SK-N-SH (cell line): ENCODE measurements around the gene SV2B. TPM values are rescaled to one million over a fixed set of nuclear protein-coding genes. Genes with fewer than 3 reads are reported as not detected.

ENCODE experiments used
- CTCF ChIA-PET: fragments of 300-600, 350-600 bp; formaldehyde crosslinking; extraction: SDS; loops from one replicate; lab custom pipeline; 2021; lab: Yijun Ruan, JAX
- POLR2A ChIA-PET: fragments of 350-600 bp; sonication (Branson Sonifier 250); formaldehyde crosslinking; extraction: SDS; loops from one replicate; lab custom pipeline; 2020; ENCODE audit warnings: antibody characterized with exemption, inconsistent platforms; lab: Yijun Ruan, JAX
- DNase-seq: peaks from one replicate; pipeline ENCODE4 v3.0.0; 2012
- H2AFZ ChIP-seq: fragments of 200-600 bp; sonication (generic); 2 replicates; pipeline ENCODE4 v1.8.1; 2016; ENCODE audit warnings: antibody characterized with exemption, mild to moderate bottlenecking, low read depth
- H3F3A ChIP-seq: fragments of 200-600 bp; sonication (generic); replicated peaks from 2 replicates; pipeline ENCODE3; 2016; ENCODE audit warnings: antibody characterized with exemption, mild to moderate bottlenecking; ENCODE audit not compliant: insufficient read depth
- H3K27ac ChIP-seq, 2 experiments: fragments of 200-500 bp in 1 of 2; fragments of 200-600 bp in 1 of 2; sonication (Bioruptor generic) in 1 of 2; sonication (generic), shearing (Covaris generic) in 1 of 2; 2 replicates each; pipeline versions ENCODE4 v1.5.1 to v1.6.1; 2014 to 2016; ENCODE audit warnings: low read depth in 2 of 2, inconsistent platforms in 1 of 2, low read length in 1 of 2, mild to moderate bottlenecking in 1 of 2, mixed read lengths in 1 of 2
- H3K27me3 ChIP-seq: fragments of 200-600 bp; sonication (generic), shearing (Covaris generic); 2 replicates; pipeline ENCODE4 v1.6.1; 2016; ENCODE audit warnings: mixed run types; ENCODE audit not compliant: insufficient read depth
- H3K36me3 ChIP-seq, 2 experiments: fragments of 200-500 bp in 1 of 2; fragments of 200-600 bp in 1 of 2; sonication (Bioruptor generic) in 1 of 2; sonication (generic) in 1 of 2; replicated peaks in 1 of 2; 2 replicates each; pipeline versions ENCODE3 to v1.5.1; 2014 to 2016; ENCODE audit warnings: low read length in 1 of 2, mild to moderate bottlenecking in 1 of 2; ENCODE audit not compliant: insufficient read depth in 2 of 2, control insufficient read depth in 1 of 2
- H3K4me1 ChIP-seq, 2 experiments: fragments of 200-500 bp in 1 of 2; fragments of 200-600 bp in 1 of 2; sonication (Bioruptor generic) in 1 of 2; sonication (generic), shearing (Covaris generic) in 1 of 2; 2 replicates each; pipeline versions ENCODE4 v1.5.1 to v1.6.1; 2014 to 2016; ENCODE audit warnings: low read depth in 1 of 2, low read length in 1 of 2, mixed run types in 1 of 2; ENCODE audit not compliant: insufficient read depth in 2 of 2, control insufficient read depth in 1 of 2
- H3K4me2 ChIP-seq: fragments of 200-600 bp; sonication (generic), shearing (Covaris generic); 2 replicates; pipeline ENCODE4 v1.6.1; 2017; ENCODE audit warnings: mixed run types
- H3K4me3 ChIP-seq, 2 experiments: fragments of 200-500 bp in 1 of 2; fragments of 200-600 bp in 1 of 2; sonication (Bioruptor generic) in 1 of 2; sonication (generic), shearing (Covaris generic) in 1 of 2; 2 replicates each; pipeline versions ENCODE4 v1.5.1 to v1.8.1; 2014 to 2016; ENCODE audit warnings: low read depth in 2 of 2, inconsistent platforms in 1 of 2, low read length in 1 of 2, mild to moderate bottlenecking in 1 of 2, mixed read lengths in 1 of 2, moderate library complexity in 1 of 2
- H3K79me2 ChIP-seq: fragments of 200-600 bp; sonication (generic); 2 replicates; pipeline ENCODE4 v1.8.1; 2017; ENCODE audit warnings: mild to moderate bottlenecking; ENCODE audit not compliant: insufficient read depth
- H3K9ac ChIP-seq: fragments of 200-600 bp; sonication (generic); 2 replicates; pipeline ENCODE4 v1.6.1; 2017; ENCODE audit warnings: mixed run types
- H3K9me2 ChIP-seq: fragments of 200-600 bp; sonication (generic); 2 replicates; pipeline ENCODE4 v1.6.1; 2017; ENCODE audit warnings: mixed run types
- H3K9me3 ChIP-seq: fragments of 200-600 bp; sonication (generic); 2 replicates; pipeline ENCODE4 v1.6.1; 2017; ENCODE audit warnings: mixed run types, mild to moderate bottlenecking, moderate library complexity
- H4K20me1 ChIP-seq: fragments of 200-600 bp; sonication (generic); 2 replicates; pipeline ENCODE4 v1.6.1; 2017; ENCODE audit warnings: mild to moderate bottlenecking, mixed run types; ENCODE audit not compliant: insufficient read depth
- CTCF ChIP-seq: fragments of 200-600 bp; sonication (generic); IDR thresholded peaks from 2 replicates; pipeline ENCODE4 v1.6.1; 2017; ENCODE audit warnings: antibody characterized with exemption, mild to moderate bottlenecking, moderate library complexity
- EP300 ChIP-seq, 2 experiments: IDR thresholded peaks; 2 replicates each; pipeline versions ENCODE4 v1.4.0 to v1.6.1; 2012; ENCODE audit warnings: borderline replicate concordance in 1 of 2, low read depth in 1 of 2, low read length in 1 of 2
- JUND ChIP-seq: IDR thresholded peaks from 2 replicates; pipeline ENCODE4 v1.4.0; 2012
- MAX ChIP-seq: IDR thresholded peaks from 2 replicates; pipeline ENCODE4 v1.4.0; 2012; ENCODE audit warnings: low read depth
- MEF2A ChIP-seq: IDR thresholded peaks from 2 replicates; pipeline ENCODE4 v1.4.0; 2012; ENCODE audit warnings: low read depth, borderline replicate concordance
- MXI1 ChIP-seq: IDR thresholded peaks from 2 replicates; pipeline ENCODE4 v1.6.1; 2012; ENCODE audit warnings: mild to moderate bottlenecking, low read depth, low read length, improper control_type of control experiment
- POLR2AphosphoS5 ChIP-seq: IDR thresholded peaks from 2 replicates; pipeline ENCODE4 v1.6.1; 2012; ENCODE audit warnings: low read depth, low read length
- RAD21 ChIP-seq: IDR thresholded peaks from 2 replicates; pipeline ENCODE4 v1.6.1; 2012; ENCODE audit warnings: mild to moderate bottlenecking, low read length
- RFX5 ChIP-seq: IDR thresholded peaks from 2 replicates; pipeline ENCODE4 v1.6.1; 2012; ENCODE audit warnings: mild to moderate bottlenecking, improper control_type of control experiment, low read length
- TEAD4 ChIP-seq: IDR thresholded peaks from 2 replicates; pipeline ENCODE4 v1.4.0; 2012; ENCODE audit warnings: mild to moderate bottlenecking, borderline replicate concordance; ENCODE audit not compliant: insufficient read depth
- WGBS: methylation state at CpG from one replicate; pipeline ENCODE4 v1.1.6; 2017; ENCODE audit warnings: low lambda C conversion rate; 5-methylcytosine and 5-hydroxymethylcytosine counted together
- polyA plus RNA-seq, 3 experiments: library from polyadenylated mRNA; depleted of rRNA; stranded (reverse); fragments of >200 nt; gene quantifications; 2 replicates each; pipeline ENCODE4 v1.2.3, GENCODE V29; 2012

The SV2B gene
- polyA plus RNA-seq, 1 of the 3 experiments (the other 2 are of a cell fraction), result not detected

- no peak overlapping the region for H3K27ac ChIP-seq
- no peaks in the 10 kb centered on the region for H3K79me2 ChIP-seq
- CTCF ChIA-PET, result interaction anchor here (1.0 to 2.4 kb wide), 3 partner anchors 10 to 149 kb away, joined by 3 to 8 read pairs (median 5); no protein-coding TSS in a partner anchor
- POLR2A ChIA-PET, result no interaction called here
- H3K9me2 ChIP-seq, result no peaks in the 10 kb centered on the region
- 69% methylated on average over 6 of the region's 6 CpGs for WGBS
- DNase-seq, result no peak
- H4K20me1 ChIP-seq, result no peaks in the 10 kb centered on the region
- peaks cover 0 to 7% of the 10 kb centered on the region in 2 experiments; a peak in 1 of 4 replicates for H3K4me1 ChIP-seq
- H3K9ac ChIP-seq, result no peak overlapping the region
- no peak overlapping the region for H3K4me3 ChIP-seq
- H3K36me3 ChIP-seq, result no peaks in the 10 kb centered on the region
- no peaks in the 10 kb centered on the region for H3K9me3 ChIP-seq
- no peak overlapping the region for H3K4me2 ChIP-seq
- no peak overlapping the region for H2AFZ ChIP-seq
- H3K27me3 ChIP-seq, result peaks cover 41% of the 10 kb centered on the region
- H3F3A ChIP-seq, result no peaks in the 10 kb centered on the region
- TF ChIP-seq RAD21, result no peak
These were observed 1.6 kb upstream of the SV2B start for GRCh38 chr15:91098451-91098850.

GRCh38 chr15:91099616-91099994, 452 bp upstream of the SV2B start:
- WGBS, result 3% methylated on average over 19 of the region's 22 CpGs
- POLR2A ChIA-PET, result no interaction called here
- peaks cover 41% of the 10 kb centered on the region for H3K27me3 ChIP-seq

More at GRCh38 chr15:91099616-91099994, 452 bp upstream of the SV2B start:
- Histone ChIP-seq H3K9me2 (no peaks in the 10 kb centered on the region), H3F3A (no peaks in the 10 kb centered on the region), H3K4me3 (peak overlapping the region; percentile 48 to 67), H2AFZ (0 out of 2 replicates have a peak overlapping the region, but pooled peaks have one; percentile 16), H3K27ac (no peak overlapping the region), H3K79me2 (no peaks in the 10 kb centered on the region), H3K9ac (no peak overlapping the region), H3K4me2 (peak overlapping the region; percentile 93), H3K4me1 (peaks cover 0 to 9% of the 10 kb centered on the region in 2 experiments; a peak in 1 of 4 replicates), H4K20me1 (no peaks in the 10 kb centered on the region), H3K36me3 (no peaks in the 10 kb centered on the region), H3K9me3 (no peaks in the 10 kb centered on the region)
- TF ChIP-seq MXI1 (no peak), EP300 (IDR thresholded peaks at IDR 0.05; ENCODE audit: borderline replicate concordance in 1 of 2, low read depth in 1 of 2, low read length in 1 of 2) (no peak), POLR2AphosphoS5 (no peak), JUND (no peak), MEF2A (no peak), CTCF (peak; percentile 36), TEAD4 (no peak), RFX5 (no peak), MAX (peak; percentile 27; the same call in 1 of the 2 replicates)
- CTCF ChIA-PET, result interaction anchor here (0.6 to 2.4 kb wide), 10 partner anchors 11 to 172 kb away, joined by 3 to 8 read pairs (median 3); no protein-coding TSS in a partner anchor
- DNase-seq, result peak; percentile 72
